SK-N-SH treated with all-trans-retinoic acid at 6 μM for 48 hours (cell line): ENCODE data around the gene AGAP1.

ENCODE experiments used
- ATAC-seq: fragments of 200-7000 bp; cut with Tn5 transposase; 3 replicates; pipeline ENCODE4 v1.9.1; 2020; ENCODE audit warnings: mild to moderate bottlenecking, moderate library complexity
- BACH2 ChIP-seq: fragments of 250-450 bp; sonication (Bioruptor Pico); IDR thresholded peaks from 2 replicates; pipeline ENCODE4 v1.9.0; 2021; ENCODE audit warnings: mild to moderate bottlenecking, borderline replicate concordance
- CSDC2 ChIP-seq: fragments of 250-450 bp; sonication (Bioruptor Pico); IDR thresholded peaks from 2 replicates; pipeline ENCODE4 v1.5.0; 2020; ENCODE audit warnings: mild to moderate bottlenecking, moderate library complexity
- ESRRG ChIP-seq: fragments of 250-450 bp; sonication (Bioruptor Pico); IDR thresholded peaks from 2 replicates; pipeline ENCODE4 v1.6.1; 2021; ENCODE audit warnings: mild to moderate bottlenecking
- GLIS3 ChIP-seq: fragments of 250-450 bp; sonication (Bioruptor Pico); IDR thresholded peaks from 2 replicates; pipeline ENCODE4 v1.5.0; 2020; ENCODE audit warnings: mild to moderate bottlenecking, moderate library complexity
- ISL1 ChIP-seq: fragments of 250-450 bp; sonication (Bioruptor Pico); IDR thresholded peaks from 2 replicates; pipeline ENCODE4 v2.1.2; 2022; ENCODE audit warnings: mild to moderate bottlenecking, moderate library complexity
- RARB ChIP-seq: fragments of 250-450 bp; sonication (Bioruptor Pico); IDR thresholded peaks from 2 replicates; pipeline ENCODE4 v1.8.0; 2021; ENCODE audit warnings: mild to moderate bottlenecking, moderate library complexity
- SNAI2 ChIP-seq: fragments of 250-450 bp; sonication (Bioruptor Pico); IDR thresholded peaks from 2 replicates; pipeline ENCODE4 v1.5.0; 2020; ENCODE audit warnings: mild to moderate bottlenecking, moderate library complexity
- TCF4 ChIP-seq: fragments of 250-450 bp; sonication (Bioruptor Pico); IDR thresholded peaks from 2 replicates; pipeline ENCODE4 v1.8.0; 2021; ENCODE audit warnings: mild to moderate bottlenecking, moderate library complexity, borderline replicate concordance
- TOX ChIP-seq: fragments of 250-450 bp; sonication (Bioruptor Pico); IDR thresholded peaks from 2 replicates; pipeline ENCODE4 v1.8.0; 2021; ENCODE audit warnings: mild to moderate bottlenecking, moderate library complexity, borderline replicate concordance
- ZC3H10 ChIP-seq: fragments of 250-450 bp; sonication (Bioruptor Pico); IDR thresholded peaks from 2 replicates; pipeline ENCODE4 v1.5.1; 2021; ENCODE audit warnings: mild to moderate bottlenecking, moderate library complexity
- ZFP3 ChIP-seq: fragments of 250-450 bp; sonication (Bioruptor Pico); IDR thresholded peaks from 2 replicates; pipeline ENCODE4 v1.5.0; 2020; ENCODE audit warnings: mild to moderate bottlenecking, moderate library complexity
- ZNF565 ChIP-seq: fragments of 450-650 bp; formaldehyde crosslinking; conservative IDR thresholded peaks from 2 replicates; pipeline ENCODE4 v1.5.0; 2020; ENCODE audit warnings: low read depth, mild to moderate bottlenecking, moderate library complexity
- ZNF70 ChIP-seq: fragments of 450-650 bp; formaldehyde crosslinking; IDR thresholded peaks from 2 replicates; pipeline ENCODE4 v1.5.0; 2020; ENCODE audit warnings: mild to moderate bottlenecking, moderate library complexity
- TF ChIP-seq, protein P1 (sequence below): fragments of 250-450 bp; sonication (Bioruptor Pico); IDR thresholded peaks from 2 replicates; pipeline ENCODE4 v1.8.0; 2020; ENCODE audit warnings: mild to moderate bottlenecking, moderate library complexity, borderline replicate concordance
- TF ChIP-seq, protein P2 (sequence below): fragments of 250-450 bp; sonication (Bioruptor Pico); IDR thresholded peaks from 2 replicates; pipeline ENCODE4 v1.8.0; 2021; ENCODE audit warnings: low read depth, mild to moderate bottlenecking, moderate library complexity, borderline replicate concordance
- TF ChIP-seq, protein P3 (sequence below): fragments of 250-450 bp; sonication (Bioruptor Pico); IDR thresholded peaks from 2 replicates; pipeline ENCODE4 v1.5.1; 2020; ENCODE audit warnings: low read depth, mild to moderate bottlenecking, moderate library complexity
- TF ChIP-seq, protein P4 (sequence below): fragments of 250-450 bp; sonication (Bioruptor Pico); IDR thresholded peaks from 2 replicates; pipeline ENCODE4 v1.5.0; 2020; ENCODE audit warnings: mild to moderate bottlenecking, moderate library complexity

AGAP1 gene

DNA sequence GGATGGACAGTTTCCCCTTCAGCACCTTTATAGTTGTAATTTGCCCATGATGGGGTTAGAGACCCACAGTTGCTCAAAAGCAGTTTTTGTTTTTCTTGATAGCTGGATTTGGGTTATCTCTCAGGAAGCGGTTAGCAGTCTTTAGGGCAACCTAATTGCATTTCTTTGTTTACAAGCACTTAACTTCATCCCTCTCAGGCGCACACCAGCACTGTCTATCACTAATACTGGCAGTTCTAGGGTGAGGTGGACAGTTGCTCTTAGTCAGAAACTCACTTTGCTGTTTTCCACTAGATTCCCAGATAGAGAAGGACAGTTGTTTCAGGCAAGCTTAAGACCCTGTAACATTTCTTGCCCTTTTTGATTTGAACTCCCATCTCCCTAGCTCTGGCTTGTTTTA lies 146.0 kb downstream of the AGAP1 start (continued):
- TF ChIP-seq, protein P1, sequence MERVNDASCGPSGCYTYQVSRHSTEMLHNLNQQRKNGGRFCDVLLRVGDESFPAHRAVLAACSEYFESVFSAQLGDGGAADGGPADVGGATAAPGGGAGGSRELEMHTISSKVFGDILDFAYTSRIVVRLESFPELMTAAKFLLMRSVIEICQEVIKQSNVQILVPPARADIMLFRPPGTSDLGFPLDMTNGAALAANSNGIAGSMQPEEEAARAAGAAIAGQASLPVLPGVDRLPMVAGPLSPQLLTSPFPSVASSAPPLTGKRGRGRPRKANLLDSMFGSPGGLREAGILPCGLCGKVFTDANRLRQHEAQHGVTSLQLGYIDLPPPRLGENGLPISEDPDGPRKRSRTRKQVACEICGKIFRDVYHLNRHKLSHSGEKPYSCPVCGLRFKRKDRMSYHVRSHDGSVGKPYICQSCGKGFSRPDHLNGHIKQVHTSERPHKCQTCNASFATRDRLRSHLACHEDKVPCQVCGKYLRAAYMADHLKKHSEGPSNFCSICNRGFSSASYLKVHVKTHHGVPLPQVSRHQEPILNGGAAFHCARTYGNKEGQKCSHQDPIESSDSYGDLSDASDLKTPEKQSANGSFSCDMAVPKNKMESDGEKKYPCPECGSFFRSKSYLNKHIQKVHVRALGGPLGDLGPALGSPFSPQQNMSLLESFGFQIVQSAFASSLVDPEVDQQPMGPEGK (CRISPR knock-in tag): no peak
- no peak for TF ChIP-seq TCF4 (CRISPR knock-in tag)
- no peak for TF ChIP-seq CSDC2

DNA sequence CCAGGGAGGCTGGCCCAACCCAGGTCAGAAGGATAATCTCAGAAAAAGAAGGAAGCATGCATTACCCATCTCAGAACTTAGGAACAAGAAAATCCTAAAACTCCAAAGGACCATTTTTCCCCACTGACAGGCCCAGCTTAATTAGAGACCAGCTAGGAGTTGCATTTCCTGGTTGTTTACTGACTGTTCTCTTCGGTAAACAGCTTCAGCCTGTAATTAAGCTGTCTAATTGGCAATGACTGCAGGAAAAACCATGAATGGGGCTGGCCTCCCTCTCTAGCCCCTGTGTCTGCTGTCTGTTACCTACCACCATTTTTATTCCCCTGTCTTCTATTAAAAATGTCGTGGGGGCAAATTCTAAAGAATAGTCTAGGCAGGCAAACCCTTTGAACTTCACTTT lies 146.5 kb downstream of the AGAP1 start:
- no peak for TF ChIP-seq ISL1 (CRISPR knock-in tag)
- TF ChIP-seq TOX: no peak
- TF ChIP-seq SNAI2: no peak
- no peak for ATAC-seq

DNA sequence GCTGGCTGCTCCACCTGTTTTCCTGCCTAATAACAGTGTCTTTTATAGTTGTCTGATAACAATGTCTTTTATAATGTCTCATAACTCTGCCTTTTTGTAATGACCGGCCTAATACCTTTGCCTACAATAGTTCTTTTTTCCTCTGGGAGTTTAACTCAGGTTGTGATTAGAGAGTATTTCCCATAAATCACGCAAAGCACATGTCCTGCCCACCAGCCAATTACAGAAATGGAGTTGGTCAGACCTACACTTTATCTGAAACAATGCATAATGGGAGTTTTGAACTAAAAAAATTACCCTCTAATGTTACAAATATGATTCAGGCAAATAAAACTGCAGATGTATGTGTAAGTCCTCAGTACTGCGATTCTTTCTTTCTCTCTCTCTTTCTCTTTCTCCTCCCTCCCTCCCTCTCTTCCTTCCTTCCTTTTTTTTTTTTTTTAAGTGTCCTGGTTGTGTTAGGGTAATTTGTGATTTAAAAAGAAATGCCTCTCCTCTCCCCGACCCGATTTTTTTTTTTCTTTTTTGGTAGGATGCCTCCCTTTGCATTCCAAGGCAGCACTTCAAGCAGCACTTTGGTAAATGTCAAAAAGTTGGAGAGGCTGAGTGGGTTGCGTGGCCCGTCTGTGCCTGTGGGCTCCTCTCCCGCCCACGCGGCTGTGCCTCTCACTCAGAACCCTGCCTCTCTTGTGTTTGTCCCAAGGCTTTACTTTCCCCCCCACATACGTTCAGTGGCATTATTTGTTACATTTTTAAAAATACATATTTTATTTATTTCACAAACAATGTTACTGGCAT lies 147.3 kb downstream of the AGAP1 start:
- no peak for ATAC-seq
- TF ChIP-seq SNAI2: no peak

DNA sequence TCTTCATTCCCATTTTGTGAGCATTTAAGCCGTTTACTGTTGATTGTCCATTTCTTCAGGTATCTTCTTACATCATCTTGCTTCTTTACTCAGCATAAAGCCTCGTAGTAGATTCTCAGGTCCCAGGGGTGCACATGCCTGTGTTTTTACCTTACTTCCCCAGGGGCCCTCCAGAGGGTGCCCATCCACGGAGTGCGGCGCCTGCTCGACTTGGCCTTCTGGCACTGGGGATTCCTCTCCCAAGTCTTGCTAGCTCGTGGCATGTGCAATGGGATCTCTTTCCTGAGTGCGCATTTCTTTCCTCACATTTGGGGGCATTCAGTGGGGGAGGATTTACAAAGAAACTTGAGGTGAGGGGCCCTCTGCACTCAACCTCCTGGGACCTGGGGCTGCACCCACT lies 148.1 kb downstream of the AGAP1 start:
- no peak for TF ChIP-seq CSDC2
- no peak for TF ChIP-seq ZNF565 (CRISPR knock-in tag)
- TF ChIP-seq GLIS3 (CRISPR knock-in tag): no peak
- TF ChIP-seq ESRRG (CRISPR knock-in tag): no peak
- no peak for TF ChIP-seq TCF4 (CRISPR knock-in tag)
- TF ChIP-seq TOX: no peak
- TF ChIP-seq, protein P2, sequence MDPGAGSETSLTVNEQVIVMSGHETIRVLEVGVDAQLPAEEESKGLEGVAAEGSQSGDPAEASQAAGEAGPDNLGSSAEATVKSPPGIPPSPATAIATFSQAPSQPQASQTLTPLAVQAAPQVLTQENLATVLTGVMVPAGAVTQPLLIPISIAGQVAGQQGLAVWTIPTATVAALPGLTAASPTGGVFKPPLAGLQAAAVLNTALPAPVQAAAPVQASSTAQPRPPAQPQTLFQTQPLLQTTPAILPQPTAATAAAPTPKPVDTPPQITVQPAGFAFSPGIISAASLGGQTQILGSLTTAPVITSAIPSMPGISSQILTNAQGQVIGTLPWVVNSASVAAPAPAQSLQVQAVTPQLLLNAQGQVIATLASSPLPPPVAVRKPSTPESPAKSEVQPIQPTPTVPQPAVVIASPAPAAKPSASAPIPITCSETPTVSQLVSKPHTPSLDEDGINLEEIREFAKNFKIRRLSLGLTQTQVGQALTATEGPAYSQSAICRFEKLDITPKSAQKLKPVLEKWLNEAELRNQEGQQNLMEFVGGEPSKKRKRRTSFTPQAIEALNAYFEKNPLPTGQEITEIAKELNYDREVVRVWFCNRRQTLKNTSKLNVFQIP: no peak
- no peak for ATAC-seq

DNA sequence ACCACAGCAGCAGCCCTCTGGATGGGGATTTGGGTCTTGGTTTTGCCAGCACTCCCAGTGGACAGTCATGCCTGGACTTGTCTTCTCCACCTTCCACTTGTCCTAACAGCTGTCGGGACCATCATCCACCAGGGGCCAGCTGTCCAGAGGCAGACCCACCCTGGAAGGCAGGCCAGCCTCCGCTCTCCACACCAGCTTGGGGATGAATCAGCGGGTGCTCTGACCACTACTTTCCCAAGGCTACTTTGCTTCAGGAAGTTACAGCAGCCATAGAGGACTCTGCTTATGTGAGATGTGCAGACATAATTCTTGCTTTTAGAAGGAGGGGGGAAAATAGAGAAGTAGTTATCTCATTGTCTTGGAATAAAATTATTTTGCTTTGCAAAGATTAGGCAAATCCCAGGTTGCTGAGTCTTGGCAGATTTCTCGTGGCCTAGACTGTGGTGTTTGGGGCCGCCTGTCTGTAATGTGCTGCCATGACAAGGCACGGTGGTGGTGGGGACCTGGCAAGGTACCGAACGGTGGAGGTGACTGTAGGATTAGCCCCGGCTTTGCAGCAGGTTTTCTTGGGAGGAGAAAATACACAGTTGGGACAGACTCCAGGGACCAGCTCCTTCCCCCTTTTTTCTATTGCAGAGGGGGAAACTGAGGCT lies 148.7 kb downstream of the AGAP1 start:
- ATAC-seq: no peak; the same call in 2 of the 3 replicates
- TF ChIP-seq TCF4 (CRISPR knock-in tag): no peak
- TF ChIP-seq ZC3H10 (CRISPR knock-in tag): no peak
- no peak for TF ChIP-seq ZNF565 (CRISPR knock-in tag)
- no peak for TF ChIP-seq ZFP3 (CRISPR knock-in tag)
- no peak for TF ChIP-seq BACH2
- TF ChIP-seq, protein P3, sequence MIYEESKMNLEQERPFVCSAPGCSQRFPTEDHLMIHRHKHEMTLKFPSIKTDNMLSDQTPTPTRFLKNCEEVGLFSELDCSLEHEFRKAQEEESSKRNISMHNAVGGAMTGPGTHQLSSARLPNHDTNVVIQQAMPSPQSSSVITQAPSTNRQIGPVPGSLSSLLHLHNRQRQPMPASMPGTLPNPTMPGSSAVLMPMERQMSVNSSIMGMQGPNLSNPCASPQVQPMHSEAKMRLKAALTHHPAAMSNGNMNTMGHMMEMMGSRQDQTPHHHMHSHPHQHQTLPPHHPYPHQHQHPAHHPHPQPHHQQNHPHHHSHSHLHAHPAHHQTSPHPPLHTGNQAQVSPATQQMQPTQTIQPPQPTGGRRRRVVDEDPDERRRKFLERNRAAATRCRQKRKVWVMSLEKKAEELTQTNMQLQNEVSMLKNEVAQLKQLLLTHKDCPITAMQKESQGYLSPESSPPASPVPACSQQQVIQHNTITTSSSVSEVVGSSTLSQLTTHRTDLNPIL: no peak
- TF ChIP-seq, protein P1 (CRISPR knock-in tag): no peak
- TF ChIP-seq SNAI2: no peak
- TF ChIP-seq RARB (CRISPR knock-in tag): no peak
- TF ChIP-seq ZNF70: no peak
- TF ChIP-seq, protein P2: no peak
- no peak for TF ChIP-seq GLIS3 (CRISPR knock-in tag)
- TF ChIP-seq, protein P4, sequence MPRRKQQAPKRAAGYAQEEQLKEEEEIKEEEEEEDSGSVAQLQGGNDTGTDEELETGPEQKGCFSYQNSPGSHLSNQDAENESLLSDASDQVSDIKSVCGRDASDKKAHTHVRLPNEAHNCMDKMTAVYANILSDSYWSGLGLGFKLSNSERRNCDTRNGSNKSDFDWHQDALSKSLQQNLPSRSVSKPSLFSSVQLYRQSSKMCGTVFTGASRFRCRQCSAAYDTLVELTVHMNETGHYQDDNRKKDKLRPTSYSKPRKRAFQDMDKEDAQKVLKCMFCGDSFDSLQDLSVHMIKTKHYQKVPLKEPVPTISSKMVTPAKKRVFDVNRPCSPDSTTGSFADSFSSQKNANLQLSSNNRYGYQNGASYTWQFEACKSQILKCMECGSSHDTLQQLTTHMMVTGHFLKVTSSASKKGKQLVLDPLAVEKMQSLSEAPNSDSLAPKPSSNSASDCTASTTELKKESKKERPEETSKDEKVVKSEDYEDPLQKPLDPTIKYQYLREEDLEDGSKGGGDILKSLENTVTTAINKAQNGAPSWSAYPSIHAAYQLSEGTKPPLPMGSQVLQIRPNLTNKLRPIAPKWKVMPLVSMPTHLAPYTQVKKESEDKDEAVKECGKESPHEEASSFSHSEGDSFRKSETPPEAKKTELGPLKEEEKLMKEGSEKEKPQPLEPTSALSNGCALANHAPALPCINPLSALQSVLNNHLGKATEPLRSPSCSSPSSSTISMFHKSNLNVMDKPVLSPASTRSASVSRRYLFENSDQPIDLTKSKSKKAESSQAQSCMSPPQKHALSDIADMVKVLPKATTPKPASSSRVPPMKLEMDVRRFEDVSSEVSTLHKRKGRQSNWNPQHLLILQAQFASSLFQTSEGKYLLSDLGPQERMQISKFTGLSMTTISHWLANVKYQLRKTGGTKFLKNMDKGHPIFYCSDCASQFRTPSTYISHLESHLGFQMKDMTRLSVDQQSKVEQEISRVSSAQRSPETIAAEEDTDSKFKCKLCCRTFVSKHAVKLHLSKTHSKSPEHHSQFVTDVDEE: no peak
